Natural killer cell (primary cell): ENCODE data around the gene MYO1D. TPM values are rescaled to one million over a fixed set of nuclear protein-coding genes. Genes with fewer than 3 reads are reported as not detected.

Source experiments
- ATAC-seq, 3 donors: fragments of 150-1000 bp in 2 of 3; fragments of 200-7000 bp in 1 of 3; cut with Tn5 transposase; 1 replicate in 1 of 3; 2 replicates in 2 of 3; pipeline ENCODE4 v1.10.0; 2021; ENCODE audit warnings: mild to moderate bottlenecking in 2 of 3, moderate library complexity in 2 of 3
- DNase-seq, 2 donors: peaks; one replicate each; pipeline versions ENCODE4 v3.0.0 to v3.0.0-alpha.2; 2013 to 2021; ENCODE audit warnings: mixed read lengths in 1 of 2
- H3K27ac ChIP-seq: one replicate; pipeline ENCODE4 v1.5.1; 2013; ENCODE audit warnings: mild to moderate bottlenecking, low read length
- H3K27me3 ChIP-seq: one replicate; pipeline ENCODE4 v1.6.1; 2013; ENCODE audit warnings: low read length; ENCODE audit not compliant: control insufficient read depth, insufficient read depth
- H3K36me3 ChIP-seq: one replicate; pipeline ENCODE4 v1.6.1; 2013; ENCODE audit warnings: low read length; ENCODE audit not compliant: control insufficient read depth, insufficient read depth
- H3K4me1 ChIP-seq: one replicate; pipeline ENCODE4 v1.6.1; 2013; ENCODE audit warnings: low read length; ENCODE audit not compliant: control insufficient read depth, insufficient read depth
- H3K4me3 ChIP-seq: one replicate; pipeline ENCODE4 v1.5.1; 2013; ENCODE audit warnings: low read length
- H3K9me3 ChIP-seq: one replicate; pipeline ENCODE4 v1.6.1; 2013; ENCODE audit warnings: low read length; ENCODE audit not compliant: control insufficient read depth, insufficient read depth
- H3K27ac Mint-ChIP-seq, 2 donors: one replicate each; pipeline ENCODE4 v1.8.0; 2022; ENCODE audit warnings: mild to moderate bottlenecking in 2 of 2, mixed read lengths in 2 of 2, moderate library complexity in 1 of 2
- H3K27me3 Mint-ChIP-seq, 2 donors: one replicate each; pipeline ENCODE4 v1.8.0; 2022; ENCODE audit warnings: low read depth in 2 of 2, mixed read lengths in 2 of 2
- H3K36me3 Mint-ChIP-seq: one replicate; pipeline ENCODE4 v1.8.0; 2022; ENCODE audit warnings: mixed read lengths
- H3K4me1 Mint-ChIP-seq, 2 donors: one replicate each; pipeline ENCODE4 v1.8.0; 2022; ENCODE audit warnings: mixed read lengths in 2 of 2
- H3K4me3 Mint-ChIP-seq: one replicate; pipeline ENCODE4 v1.8.0; 2022; ENCODE audit warnings: mild to moderate bottlenecking, moderate library complexity, mixed read lengths
- H3K9me3 Mint-ChIP-seq, 2 donors: one replicate each; pipeline ENCODE4 v1.8.0; 2022; ENCODE audit warnings: mixed read lengths in 2 of 2
- WGBS: methylation state at CpG from one replicate; pipeline ENCODE4 v1.1.7; 2013; ENCODE audit warnings: missing lambda C conversion rate; ENCODE audit not compliant: insufficient coverage; 5-methylcytosine and 5-hydroxymethylcytosine counted together
- intact Hi-C: fragments of 100-400 bp; cut with micrococcal nuclease; formaldehyde crosslinking; loops from one replicate; pipeline ENCODE4 v1.14.2; 2022
- total RNA-seq, 4 donors: library from RNA; stranded (reverse); fragments of 120-200 nt in 1 of 4; gene quantifications; one replicate each; pipeline versions ENCODE4 v1.2.3 to v1.2.4, GENCODE V29; 2013 to 2022
- TF ChIP-seq, protein P1 (sequence below): fragments of 200-600 bp; IDR thresholded peaks from one replicate; pipeline ENCODE4 v1.8.0; 2022; ENCODE audit warnings: antibody characterized with exemption

MYO1D gene
- total RNA-seq, 3 donors from 2014 or later (not counting 1 experiment from before 2014, with no cell fraction given) = 6.8 to 20.2 (median 10.5) TPM

DNA sequence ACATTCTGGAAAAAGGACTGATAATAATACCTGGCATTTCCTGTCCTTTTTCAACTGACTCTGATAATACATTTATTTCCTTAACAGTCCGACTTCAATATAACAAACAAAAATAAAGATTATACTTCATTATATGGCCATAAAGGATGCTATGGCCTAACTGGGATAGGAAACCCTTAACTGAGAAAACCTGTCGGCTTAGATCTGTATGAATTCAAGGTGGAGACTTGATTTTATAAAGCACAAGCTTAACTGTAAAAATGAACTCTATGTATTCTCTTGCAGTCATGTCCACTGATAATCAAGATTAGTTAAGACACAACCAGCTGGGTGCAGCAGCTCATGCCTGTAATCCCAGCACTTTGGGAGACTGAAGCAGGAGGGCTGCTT lies 102.2 kb downstream of the MYO1D start:
- Mint-ChIP-seq H3K27ac (no peak overlapping the region), H3K36me3 (no peaks in the 10 kb centered on the region), H3K9me3 (no peaks in the 10 kb centered on the region), H3K4me1 (no peaks in the 10 kb centered on the region), H3K4me3 (no peak overlapping the region), H3K27me3 (peaks cover 5 to 17% of the 10 kb centered on the region in 2 donors)
- no peak for ATAC-seq
- no peaks in the 10 kb centered on the region for H3K27me3 ChIP-seq
- TF ChIP-seq, protein P1, sequence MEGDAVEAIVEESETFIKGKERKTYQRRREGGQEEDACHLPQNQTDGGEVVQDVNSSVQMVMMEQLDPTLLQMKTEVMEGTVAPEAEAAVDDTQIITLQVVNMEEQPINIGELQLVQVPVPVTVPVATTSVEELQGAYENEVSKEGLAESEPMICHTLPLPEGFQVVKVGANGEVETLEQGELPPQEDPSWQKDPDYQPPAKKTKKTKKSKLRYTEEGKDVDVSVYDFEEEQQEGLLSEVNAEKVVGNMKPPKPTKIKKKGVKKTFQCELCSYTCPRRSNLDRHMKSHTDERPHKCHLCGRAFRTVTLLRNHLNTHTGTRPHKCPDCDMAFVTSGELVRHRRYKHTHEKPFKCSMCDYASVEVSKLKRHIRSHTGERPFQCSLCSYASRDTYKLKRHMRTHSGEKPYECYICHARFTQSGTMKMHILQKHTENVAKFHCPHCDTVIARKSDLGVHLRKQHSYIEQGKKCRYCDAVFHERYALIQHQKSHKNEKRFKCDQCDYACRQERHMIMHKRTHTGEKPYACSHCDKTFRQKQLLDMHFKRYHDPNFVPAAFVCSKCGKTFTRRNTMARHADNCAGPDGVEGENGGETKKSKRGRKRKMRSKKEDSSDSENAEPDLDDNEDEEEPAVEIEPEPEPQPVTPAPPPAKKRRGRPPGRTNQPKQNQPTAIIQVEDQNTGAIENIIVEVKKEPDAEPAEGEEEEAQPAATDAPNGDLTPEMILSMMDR = no peak
- DNase-seq = no peak
- 90% methylated on average over 1 of the region's 2 CpGs for WGBS
- H3K9me3 ChIP-seq = no peaks in the 10 kb centered on the region
- H3K36me3 ChIP-seq = no peaks in the 10 kb centered on the region
- intact Hi-C loops = no loop called here
- no peaks in the 10 kb centered on the region for H3K4me1 ChIP-seq
- H3K27ac ChIP-seq = no peak overlapping the region
- H3K4me3 ChIP-seq = no peak overlapping the region

DNA sequence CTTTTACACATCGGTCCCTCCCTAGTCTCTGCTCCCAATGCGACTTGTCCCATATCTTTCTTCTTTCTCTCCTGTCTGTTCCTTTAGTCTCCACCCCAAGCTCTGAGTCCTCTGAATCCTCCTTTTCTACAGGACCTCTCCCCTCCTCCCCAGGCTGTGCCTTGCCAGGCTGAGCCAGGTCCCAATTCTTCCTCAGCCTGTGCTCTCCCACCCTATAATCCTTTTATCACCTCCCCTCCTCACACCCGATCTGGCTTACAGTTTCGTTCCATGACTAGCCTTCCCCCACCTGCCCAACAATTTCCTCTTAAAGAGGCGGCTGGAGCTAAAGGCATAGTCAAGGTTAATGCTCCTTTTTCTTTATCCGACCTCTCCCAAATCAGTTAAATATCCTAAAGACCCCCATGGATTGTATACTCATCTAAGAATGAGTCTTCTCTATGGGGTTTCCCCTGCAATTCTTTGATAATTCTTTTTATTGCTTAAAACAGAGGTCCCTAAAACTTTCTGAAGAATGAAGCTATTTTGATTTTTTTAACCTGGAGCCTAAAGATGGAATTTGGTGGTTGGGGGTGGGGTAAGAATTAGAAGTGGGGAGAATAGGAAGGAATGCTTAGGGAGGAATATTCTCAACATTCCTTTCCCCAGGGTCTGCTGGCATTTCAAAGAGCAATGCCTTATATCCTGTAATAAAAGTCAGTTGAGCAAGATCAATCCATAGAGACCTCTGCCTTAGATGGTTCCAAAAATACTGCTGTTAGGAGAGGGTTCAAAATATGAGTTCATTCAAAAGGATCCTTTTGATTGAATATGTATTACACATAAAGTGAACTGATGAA lies 102.8 kb downstream of the MYO1D start:
- Histone ChIP-seq H3K27ac (no peak overlapping the region), H3K4me1 (no peaks in the 10 kb centered on the region), H3K36me3 (no peaks in the 10 kb centered on the region), H3K27me3 (no peaks in the 10 kb centered on the region), H3K4me3 (no peak overlapping the region), H3K9me3 (no peaks in the 10 kb centered on the region)
- intact Hi-C loops = no loop called here
- Mint-ChIP-seq H3K36me3 (no peaks in the 10 kb centered on the region), H3K27ac (no peak overlapping the region), H3K9me3 (no peaks in the 10 kb centered on the region), H3K27me3 (peaks cover 5 to 17% of the 10 kb centered on the region in 2 donors), H3K4me3 (no peak overlapping the region), H3K4me1 (no peaks in the 10 kb centered on the region)
- DNase-seq = no peak
- no peak for ATAC-seq
- 84% methylated on average over 6 of the region's 6 CpGs for WGBS
- TF ChIP-seq, protein P1 = no peak

DNA sequence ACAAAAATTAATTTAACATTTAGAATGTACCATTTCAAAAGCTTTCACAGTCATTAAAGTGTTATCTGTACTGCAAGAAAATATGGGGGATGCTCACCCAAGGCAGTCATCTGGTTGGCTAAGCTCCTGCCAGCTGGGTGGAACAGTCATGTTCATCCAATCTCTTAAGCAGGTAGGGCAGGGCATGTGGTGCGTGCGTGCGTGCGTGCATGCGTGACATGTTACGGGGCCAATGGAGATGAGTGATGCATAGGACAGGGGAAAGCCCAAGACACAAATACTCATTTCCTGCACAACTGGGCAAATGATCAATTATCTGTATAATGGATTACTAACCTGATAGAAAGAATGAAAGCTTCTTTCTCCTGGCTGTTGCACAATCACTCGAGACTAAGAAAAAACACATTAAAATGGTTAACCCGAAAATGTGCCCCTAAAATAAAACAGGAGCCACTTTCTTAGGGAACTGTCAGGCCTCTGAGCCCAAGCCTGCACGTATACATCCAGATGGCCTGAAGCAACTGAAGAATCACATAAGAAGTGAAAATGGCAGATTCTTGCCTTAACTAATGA lies 104.4 kb downstream of the MYO1D start:
- Histone ChIP-seq H3K4me1 (no peaks in the 10 kb centered on the region), H3K27ac (no peak overlapping the region), H3K9me3 (no peaks in the 10 kb centered on the region), H3K4me3 (no peak overlapping the region), H3K36me3 (no peaks in the 10 kb centered on the region), H3K27me3 (no peaks in the 10 kb centered on the region)
- 81% methylated on average over 9 of the region's 9 CpGs for WGBS
- intact Hi-C loops = no loop called here
- no peak for DNase-seq
- no peaks in the 10 kb centered on the region for H3K9me3 Mint-ChIP-seq
- ATAC-seq = no peak
- TF ChIP-seq, protein P1 = no peak
- H3K27me3 Mint-ChIP-seq = peaks cover 5 to 17% of the 10 kb centered on the region in 2 donors
- H3K27ac Mint-ChIP-seq = no peak overlapping the region
- H3K36me3 Mint-ChIP-seq = no peaks in the 10 kb centered on the region
- H3K4me1 Mint-ChIP-seq = no peaks in the 10 kb centered on the region
- H3K4me3 Mint-ChIP-seq = no peak overlapping the region
